PFSK-1 (cell line): ENCODE data around the gene FKBP1A.

Source experiments
- REST ChIP-seq, 2 experiments: IDR thresholded peaks; 2 replicates each; pipeline versions ENCODE4 v1.6.1 to v1.8.0; 2011 to 2012; ENCODE audit warnings: low read depth in 2 of 2, low read length in 2 of 2, control low read depth in 1 of 2, inconsistent platforms in 1 of 2, mild to moderate bottlenecking in 1 of 2, moderate library complexity in 1 of 2; ENCODE audit not compliant: insufficient read depth in 1 of 2
- TAF1 ChIP-seq: IDR thresholded peaks from 2 replicates; pipeline ENCODE4 v1.6.1; 2012; ENCODE audit warnings: low read length, control low read depth, borderline replicate concordance; ENCODE audit not compliant: insufficient read depth

GRCh38 chr20:1333462-1334369, 59.1 kb downstream of the FKBP1A start:
- TF ChIP-seq TAF1 (no peak), REST (IDR thresholded peaks at IDR 0.05; ENCODE audit: insufficient read depth in 1 of 2, low read depth in 2 of 2, low read length in 2 of 2) (no peak)
